ENCODE data around the gene TTYH3.

DNA sequence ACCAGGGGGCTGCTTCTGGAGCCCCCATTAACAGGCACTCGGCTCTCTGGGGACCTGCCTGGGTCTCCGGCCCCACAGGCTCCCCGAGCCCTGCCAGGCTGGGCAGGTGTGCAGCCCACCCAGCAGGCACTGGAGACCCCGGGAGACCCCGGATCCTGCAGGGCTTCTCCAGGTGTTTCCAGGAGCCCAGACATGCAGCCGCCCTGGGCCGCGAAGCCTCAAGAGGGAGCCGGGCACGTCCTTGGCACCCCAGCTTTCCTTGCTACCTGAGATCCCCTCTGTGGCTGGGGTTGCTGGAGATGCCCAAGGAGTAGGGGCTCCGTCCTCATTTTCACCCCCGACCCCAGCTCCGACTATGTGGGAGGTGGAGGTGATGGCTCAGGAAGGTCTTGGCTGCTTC lies 48.5 kb downstream of the TTYH3 start:
- TF ChIP-seq, protein P1, sequence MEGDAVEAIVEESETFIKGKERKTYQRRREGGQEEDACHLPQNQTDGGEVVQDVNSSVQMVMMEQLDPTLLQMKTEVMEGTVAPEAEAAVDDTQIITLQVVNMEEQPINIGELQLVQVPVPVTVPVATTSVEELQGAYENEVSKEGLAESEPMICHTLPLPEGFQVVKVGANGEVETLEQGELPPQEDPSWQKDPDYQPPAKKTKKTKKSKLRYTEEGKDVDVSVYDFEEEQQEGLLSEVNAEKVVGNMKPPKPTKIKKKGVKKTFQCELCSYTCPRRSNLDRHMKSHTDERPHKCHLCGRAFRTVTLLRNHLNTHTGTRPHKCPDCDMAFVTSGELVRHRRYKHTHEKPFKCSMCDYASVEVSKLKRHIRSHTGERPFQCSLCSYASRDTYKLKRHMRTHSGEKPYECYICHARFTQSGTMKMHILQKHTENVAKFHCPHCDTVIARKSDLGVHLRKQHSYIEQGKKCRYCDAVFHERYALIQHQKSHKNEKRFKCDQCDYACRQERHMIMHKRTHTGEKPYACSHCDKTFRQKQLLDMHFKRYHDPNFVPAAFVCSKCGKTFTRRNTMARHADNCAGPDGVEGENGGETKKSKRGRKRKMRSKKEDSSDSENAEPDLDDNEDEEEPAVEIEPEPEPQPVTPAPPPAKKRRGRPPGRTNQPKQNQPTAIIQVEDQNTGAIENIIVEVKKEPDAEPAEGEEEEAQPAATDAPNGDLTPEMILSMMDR (IDR thresholded peaks at IDR 0.05): no peak
- no peak for TF ChIP-seq ZFX (IDR thresholded peaks at IDR 0.05; ENCODE audit: borderline replicate concordance)

All from 22Rv1 (cell line).